HG03469 (cell line): ENCODE measurements around the gene BLTP3B.

Source experiments
- ATAC-seq: cut with Tn5 transposase; IDR thresholded peaks from one replicate; pipeline ENCODE4 v1.9.1; 2021; ENCODE audit warnings: mild to moderate bottlenecking, moderate library complexity, moderate number of reproducible peaks; ENCODE audit not compliant: unreplicated experiment

Gene BLTP3B

DNA sequence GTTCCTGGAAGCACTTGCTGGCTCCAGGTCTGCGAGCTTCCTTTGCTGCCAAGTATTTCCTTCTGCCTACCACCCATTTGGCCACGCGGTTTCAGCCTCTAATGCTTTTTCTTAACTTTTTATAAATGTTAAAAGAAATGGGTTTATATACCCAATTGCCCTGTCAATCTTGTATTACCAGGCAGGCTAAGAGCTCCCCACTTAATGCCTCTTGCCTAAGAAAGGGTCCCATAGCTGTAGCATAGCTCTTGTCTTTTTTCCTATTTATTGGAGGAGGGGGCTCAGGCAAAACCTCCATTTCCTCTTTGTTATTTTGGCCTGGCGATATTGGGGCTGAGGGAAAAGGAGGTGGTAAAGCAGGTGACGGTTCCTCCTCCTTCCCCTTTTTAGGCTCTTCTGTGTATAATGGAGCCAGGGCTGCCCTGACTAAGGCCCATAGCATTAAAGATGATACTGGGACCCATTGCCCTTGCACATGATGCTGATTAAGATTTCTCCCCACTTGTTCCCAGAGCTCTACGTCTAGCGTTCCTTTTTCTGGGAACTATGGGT, 21.6 kb upstream of the BLTP3B start:
- no peak for ATAC-seq

GRCh38 chr12:100163416-100164152, 20.9 kb upstream of the BLTP3B start:
- peak; percentile 97 for ATAC-seq

- ATAC-seq = no peak
Observed at GRCh38 chr12:100159391-100160104, 16.9 kb upstream of the BLTP3B start.

DNA sequence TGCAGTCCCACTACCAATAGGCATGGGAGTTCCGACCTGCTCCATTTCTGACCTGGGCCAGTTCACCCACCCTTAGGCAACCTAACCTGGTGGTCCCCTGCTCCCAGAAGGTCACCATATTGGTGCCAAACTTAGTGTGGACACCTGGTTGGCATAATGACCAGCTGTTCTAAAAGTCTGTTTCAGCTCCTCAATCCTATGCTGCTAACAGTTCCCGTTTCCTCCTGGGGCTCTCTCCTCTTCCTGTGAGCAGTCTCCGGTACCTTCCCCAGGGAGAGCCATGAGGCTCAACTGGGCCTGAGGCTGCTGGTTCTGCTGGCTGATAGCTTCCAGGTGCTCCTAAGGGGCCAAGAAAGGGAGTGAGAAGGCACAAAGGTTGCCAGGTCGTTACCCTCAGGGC, 15.9 kb upstream of the BLTP3B start:
- ATAC-seq = no peak

GRCh38 chr12:100157427-100157821, 14.8 kb upstream of the BLTP3B start:
- ATAC-seq = no peak

GRCh38 chr12:100156731-100157426, 14.2 kb upstream of the BLTP3B start:
- no peak for ATAC-seq

DNA sequence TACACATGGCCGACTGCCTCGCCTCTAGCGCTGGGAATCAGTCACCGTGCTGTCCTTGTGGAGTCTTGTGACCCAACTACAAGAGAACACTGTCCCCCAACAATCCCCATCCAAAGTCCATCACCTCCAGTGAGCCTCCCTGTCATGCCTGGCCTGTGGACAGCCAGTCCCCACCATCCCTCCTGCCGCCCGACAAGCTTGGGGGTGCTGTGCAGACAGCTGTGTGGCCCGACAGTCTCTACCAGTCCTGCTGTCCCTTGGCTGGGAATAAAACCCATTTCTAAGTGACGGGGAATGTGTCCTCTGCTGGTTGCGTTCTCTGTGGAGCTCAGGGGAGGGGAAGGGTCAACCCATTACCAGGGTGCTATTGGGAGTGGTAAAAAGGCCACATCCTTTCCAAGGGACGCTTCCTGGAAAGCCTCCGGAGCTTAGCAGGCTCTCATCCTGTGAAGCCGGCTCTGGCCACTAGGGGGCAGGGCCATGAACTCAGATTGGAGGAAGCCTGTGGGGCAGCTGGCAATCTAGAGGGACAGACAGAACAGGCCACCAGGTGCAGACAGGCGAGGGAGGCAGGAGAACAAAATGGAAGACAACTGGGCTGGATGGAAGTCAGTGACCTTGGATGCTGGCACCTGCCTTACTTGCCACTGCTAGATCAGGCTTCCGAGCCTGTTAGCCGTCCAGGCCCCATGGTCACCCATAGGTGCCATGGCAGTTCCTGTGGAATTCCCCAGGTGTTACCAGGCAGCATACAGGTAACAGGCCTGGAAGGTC, 12.0 kb upstream of the BLTP3B start:
- ATAC-seq = peak; percentile 82

- ATAC-seq = no peak
Observed at GRCh38 chr12:100153131-100153530, 10.5 kb upstream of the BLTP3B start.

DNA sequence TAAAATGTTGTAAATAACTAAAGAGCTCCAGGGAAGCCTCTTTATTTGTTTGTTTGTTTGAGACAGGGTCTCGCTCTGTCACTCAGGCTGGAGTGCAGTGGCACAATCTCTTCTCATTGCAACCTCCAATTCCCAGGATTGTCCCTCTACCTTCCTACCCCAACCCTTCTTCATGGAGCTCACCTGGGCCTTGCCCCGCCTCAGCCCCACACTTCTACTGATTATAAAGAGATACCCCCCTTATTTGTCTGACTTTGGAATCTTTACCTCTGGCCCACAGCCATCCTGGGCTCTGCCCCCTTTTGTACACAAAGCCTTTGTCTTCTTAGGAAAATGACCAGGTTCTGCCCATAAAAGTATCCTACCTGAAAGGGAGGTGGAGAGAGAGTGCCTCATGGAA, 9.1 kb upstream of the BLTP3B start:
- ATAC-seq = no peak

- no peak for ATAC-seq
Observed at GRCh38 chr12:100146252-100146651, 3.6 kb upstream of the BLTP3B start.

GRCh38 chr12:100145643-100146042, 3.0 kb upstream of the BLTP3B start:
- ATAC-seq = no peak

- ATAC-seq = peak; percentile 18
Observed at GRCh38 chr12:100141998-100142850, 450 bp downstream of the BLTP3B start.

DNA sequence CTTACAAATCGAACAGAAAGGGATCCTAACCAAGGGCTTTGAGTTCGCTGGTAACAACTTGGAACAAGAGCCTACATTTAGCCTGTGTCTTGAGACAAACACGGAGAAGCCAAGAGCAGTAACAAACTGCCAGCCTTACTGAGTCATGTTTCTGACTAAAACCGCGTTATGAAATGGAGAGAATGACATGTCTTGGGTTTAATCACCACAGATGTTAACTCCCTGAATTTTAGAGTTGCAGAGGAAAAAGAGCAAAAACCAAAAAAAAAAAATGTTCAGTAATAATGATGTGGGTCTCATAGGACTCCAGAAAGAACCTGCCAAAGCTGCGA, 1.0 kb downstream of the BLTP3B start:
- ATAC-seq = peak; percentile 26

DNA sequence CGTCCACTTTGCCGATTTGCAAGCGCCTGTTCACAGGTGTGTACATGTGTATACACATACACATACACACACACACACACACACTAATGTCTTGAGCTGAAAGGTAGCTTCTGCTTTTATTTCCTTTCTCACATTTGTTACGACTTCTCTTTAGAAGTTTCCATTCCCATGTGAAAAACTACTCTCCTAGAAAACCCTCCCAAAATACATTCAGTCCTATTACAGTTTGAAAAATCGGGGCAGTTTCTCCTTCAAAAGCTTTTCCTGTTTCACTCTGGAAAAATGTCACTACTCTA, 3.9 kb downstream of the BLTP3B start:
- ATAC-seq = no peak

GRCh38 chr12:100138048-100138802, 4.4 kb downstream of the BLTP3B start:
- no peak for ATAC-seq

DNA sequence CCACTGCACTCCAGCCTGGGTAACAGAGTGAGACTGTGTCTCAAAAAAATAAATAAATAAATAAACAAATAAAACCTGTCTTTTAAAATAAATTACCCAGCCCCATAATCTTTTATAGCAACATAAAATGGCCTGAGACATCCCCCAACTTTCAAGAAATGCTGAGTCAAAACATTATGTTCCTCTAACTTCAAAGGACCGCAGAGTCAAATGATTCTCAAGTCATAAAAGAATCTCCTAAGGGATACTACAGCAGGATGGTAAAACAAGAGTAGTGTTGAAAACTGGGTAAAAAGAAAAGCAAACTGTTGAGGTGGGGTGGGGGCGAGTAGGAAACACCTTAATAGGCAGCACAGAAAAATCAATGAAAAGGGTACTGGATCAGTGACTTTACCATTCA, 9.5 kb downstream of the BLTP3B start:
- ATAC-seq = no peak

DNA sequence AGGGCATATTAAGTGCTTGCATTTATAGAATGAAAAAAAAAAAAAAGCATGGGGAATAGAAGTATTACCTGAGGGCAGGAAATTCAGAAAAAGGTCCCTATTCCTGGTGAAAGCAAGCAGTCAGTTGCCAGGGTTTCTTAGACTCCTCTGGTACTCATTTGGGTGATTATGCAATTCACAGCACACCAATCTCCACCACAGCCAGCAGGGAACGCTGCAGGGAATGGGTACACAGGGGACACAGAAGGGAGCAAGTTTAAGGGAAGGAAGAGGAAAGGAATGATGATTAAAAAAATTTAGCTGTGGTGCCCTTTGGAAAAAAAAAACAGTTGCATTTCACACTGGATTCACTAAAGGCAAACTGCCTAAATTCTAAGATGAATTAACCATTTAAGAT, 14.2 kb downstream of the BLTP3B start:
- no peak for ATAC-seq

GRCh38 chr12:100127766-100128511, 14.7 kb downstream of the BLTP3B start:
- ATAC-seq = no peak
